LNCAP (cell line): ENCODE results near the gene GATA3.

Source experiments
- TF ChIP-seq, protein P1 (sequence below): fragments of 450-650 bp; IDR thresholded peaks from 2 replicates; pipeline ENCODE4 v1.5.1; 2017; ENCODE audit warnings: mild to moderate bottlenecking

Gene GATA3

DNA sequence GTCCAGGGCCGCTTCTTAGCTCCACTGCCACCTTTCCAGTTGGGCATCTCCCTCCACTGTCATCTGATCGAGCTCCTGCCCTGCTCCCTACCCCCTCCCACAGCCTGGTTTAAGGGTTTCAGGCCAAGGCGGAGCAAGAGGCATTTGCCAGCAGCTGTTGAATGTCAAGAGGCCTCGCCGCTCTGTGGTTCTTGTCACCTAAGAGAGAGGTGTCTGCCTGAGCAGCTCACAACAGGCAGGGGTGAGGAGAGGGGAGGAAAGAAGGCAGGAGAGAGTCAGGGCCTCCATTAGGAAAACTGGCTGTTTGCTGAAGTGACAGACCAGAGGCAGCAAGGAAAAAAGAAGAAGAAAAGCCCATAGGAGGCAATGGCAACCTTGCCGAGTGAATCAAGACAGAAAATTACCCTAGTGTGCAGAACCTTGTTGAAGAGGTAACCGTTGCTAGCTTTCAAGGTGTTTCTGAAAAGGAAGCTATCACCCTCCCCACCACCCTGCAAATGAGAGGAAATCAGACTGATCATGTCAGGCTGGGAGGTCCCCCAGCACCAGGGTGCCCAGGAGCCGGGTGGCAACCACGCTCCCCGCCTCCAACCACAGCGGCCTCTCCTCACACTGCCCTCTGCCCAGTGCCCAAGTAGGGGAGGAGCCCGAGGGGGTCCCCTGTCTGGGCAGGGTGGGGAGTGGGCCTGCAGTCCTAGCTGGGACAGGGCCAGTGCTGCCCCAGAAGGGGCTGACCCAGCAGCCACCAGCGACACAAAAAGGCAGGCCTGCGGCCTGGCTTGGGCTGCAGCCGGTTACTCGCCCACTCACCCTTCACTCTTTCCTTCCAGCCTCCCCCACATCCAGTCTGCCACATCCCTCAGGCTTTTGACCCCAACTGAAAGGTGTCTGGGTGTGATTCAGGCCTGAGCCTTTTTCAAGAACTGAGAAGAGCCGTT, 7.1 kb downstream of the GATA3 start:
- TF ChIP-seq, protein P1, sequence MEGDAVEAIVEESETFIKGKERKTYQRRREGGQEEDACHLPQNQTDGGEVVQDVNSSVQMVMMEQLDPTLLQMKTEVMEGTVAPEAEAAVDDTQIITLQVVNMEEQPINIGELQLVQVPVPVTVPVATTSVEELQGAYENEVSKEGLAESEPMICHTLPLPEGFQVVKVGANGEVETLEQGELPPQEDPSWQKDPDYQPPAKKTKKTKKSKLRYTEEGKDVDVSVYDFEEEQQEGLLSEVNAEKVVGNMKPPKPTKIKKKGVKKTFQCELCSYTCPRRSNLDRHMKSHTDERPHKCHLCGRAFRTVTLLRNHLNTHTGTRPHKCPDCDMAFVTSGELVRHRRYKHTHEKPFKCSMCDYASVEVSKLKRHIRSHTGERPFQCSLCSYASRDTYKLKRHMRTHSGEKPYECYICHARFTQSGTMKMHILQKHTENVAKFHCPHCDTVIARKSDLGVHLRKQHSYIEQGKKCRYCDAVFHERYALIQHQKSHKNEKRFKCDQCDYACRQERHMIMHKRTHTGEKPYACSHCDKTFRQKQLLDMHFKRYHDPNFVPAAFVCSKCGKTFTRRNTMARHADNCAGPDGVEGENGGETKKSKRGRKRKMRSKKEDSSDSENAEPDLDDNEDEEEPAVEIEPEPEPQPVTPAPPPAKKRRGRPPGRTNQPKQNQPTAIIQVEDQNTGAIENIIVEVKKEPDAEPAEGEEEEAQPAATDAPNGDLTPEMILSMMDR = no peak

DNA sequence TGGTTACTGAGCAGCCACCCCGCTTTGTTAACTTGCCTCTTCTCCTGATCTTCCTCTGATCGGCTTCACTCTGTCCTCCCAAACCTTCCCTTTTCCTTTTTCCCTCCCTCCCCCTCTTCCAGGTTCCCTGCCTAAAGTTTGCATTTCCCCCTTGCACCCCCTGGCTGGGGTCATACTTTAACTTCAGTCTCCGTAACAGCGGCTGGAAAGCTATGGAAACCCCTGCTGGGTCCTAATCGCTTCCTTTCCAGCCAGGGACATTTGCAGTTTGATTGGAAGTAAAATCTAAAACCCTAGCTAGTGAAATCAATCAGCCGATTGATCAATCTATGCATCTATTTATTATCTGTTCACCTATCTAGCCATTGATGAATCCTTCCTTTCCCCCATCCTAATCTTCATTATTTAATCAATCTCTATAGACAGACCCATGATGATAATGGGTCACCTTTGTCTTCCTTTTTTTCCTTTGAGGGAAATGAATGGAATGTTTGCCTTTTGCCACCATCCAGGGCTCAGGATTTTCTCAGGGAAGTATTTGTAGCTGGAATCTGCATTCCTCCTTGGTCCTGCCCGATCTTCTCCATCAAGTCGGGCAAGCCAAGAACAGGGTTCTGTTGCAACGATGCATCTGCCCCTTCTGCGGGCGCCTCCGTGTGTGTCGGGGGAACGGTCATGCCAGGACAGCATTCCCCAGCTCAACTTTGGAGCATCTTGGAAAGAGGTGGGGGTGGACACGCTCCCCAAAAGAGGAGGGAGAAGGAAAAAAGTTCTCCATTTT, 8.8 kb downstream of the GATA3 start:
- TF ChIP-seq, protein P1 = no peak

DNA sequence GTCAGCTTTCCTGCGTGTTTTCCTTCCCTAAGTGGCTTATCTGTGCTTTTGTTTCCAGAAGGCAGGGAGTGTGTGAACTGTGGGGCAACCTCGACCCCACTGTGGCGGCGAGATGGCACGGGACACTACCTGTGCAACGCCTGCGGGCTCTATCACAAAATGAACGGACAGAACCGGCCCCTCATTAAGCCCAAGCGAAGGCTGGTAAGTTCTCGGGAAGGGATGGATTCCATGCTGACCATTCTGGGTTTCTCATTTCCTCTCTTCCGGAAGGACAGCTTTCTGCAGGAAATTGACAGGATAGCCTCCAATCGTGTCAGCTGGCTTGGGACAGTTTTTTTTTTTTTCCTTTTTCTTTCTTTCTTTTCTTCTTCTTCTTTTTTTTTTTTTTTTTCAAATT, 9.4 kb downstream of the GATA3 start:
- TF ChIP-seq, protein P1 = no peak

DNA sequence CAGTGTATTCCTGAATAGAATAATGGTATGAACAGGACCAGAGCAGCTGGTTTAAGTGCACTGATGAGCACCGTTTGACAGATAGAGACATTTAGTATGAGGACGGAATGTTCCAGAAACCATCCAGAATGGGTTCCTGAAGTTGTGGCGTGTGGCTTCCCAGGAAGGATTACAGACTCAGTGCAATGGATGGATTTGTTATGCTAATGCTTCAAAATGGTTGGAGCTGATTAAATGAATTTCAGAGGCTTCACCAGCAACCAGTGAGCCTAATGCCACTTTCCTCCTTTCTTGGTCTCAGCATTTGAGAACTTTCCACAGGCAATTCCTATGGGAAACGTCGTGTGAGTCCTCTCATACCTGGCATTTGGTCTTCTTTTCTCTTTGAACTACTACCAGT, 9.9 kb downstream of the GATA3 start:
- TF ChIP-seq, protein P1 = no peak

DNA sequence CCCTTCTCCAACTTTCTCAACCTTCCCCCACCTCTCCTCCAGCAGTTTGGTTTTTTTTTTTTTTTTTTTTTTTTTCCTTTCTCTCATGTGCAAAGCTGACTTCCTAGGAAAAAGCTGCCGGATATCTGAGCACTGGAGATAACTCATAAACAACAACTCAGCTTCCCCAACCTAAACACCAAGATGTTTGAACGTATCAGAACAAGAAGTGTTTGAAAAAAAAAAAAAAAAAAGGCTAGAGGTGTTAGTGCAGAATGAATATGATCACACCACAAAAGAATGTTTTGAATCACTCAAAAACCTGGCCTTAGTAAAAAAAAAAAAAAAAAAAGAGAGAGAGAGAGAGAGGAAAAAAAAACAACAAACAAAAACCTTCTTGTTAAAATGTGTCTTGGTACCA, 11.2 kb downstream of the GATA3 start:
- TF ChIP-seq, protein P1 = no peak

DNA sequence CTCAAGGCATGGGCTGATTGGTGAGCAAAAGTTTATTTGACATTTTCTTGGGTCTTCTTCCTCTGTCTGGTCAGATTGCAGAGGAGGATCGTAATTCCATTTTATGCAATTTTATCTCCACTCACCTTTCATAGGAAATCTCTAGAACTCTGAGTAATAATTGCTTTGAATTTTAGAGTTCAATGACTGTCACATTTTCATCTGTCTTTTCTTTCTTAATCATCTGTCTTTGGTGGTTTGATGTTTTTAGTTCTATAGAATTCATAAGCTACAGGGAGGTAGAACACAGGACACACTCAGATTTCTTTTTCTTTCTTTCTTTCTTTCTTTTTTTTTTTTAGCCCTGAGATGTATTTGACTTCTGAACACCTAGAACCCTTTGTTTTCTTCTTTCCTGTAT, 11.6 kb downstream of the GATA3 start:
- TF ChIP-seq, protein P1 = no peak

DNA sequence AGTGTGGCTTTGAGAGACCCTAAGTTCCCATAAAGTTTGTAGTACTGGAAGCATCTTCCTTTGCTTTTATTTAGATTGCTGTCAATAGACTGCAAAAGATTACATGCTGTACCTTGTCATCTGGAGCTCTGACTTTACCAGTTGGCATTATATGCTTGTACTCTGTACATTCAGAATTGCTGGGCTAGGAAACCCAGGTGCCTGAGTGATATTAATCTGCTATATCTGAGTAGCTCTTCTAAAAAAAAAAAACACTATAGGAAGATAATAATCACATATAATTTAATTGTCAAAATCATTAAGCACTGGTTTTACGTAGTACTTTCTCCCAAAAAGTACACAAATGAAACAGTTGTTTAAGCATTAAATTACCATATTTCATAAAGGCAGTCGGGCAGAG, 12.3 kb downstream of the GATA3 start:
- TF ChIP-seq, protein P1 = no peak
